ENCODE results near the gene HS3ST4. TPM values are rescaled to one million over a fixed set of nuclear protein-coding genes. Genes with fewer than 3 reads are reported as not detected.

Gene HS3ST4
- total RNA-seq, 1 donor from 2014 or later, result 1.5 TPM

- Histone ChIP-seq H3K4me3 (no peak overlapping the region), H3K27ac (no peak overlapping the region), H3K4me1 (no peaks in the 10 kb centered on the region), H3K36me3 (no peaks in the 10 kb centered on the region), H3K9me3 (no peaks in the 10 kb centered on the region), H3K27me3 (no peaks in the 10 kb centered on the region)
- TF ChIP-seq CTCF (IDR thresholded peaks at IDR 0.05) (no peak), POLR2A (IDR thresholded peaks at IDR 0.05) (no peak), POLR2AphosphoS5 (IDR thresholded peaks at IDR 0.05; ENCODE audit: insufficient read depth in 1 of 2, low read depth in 1 of 2) (no peak)
- no peak for DNase-seq (ENCODE audit: extremely low spot score in 2 of 2)
- intact Hi-C loops (cut with DNase I), result no loop called here
Observed at GRCh38 chr16:25868106-25868505, 176.3 kb downstream of the HS3ST4 start.

GRCh38 chr16:25868706-25869370 lies 177.1 kb downstream of the HS3ST4 start:
- Histone ChIP-seq H3K9me3 (no peaks in the 10 kb centered on the region), H3K27me3 (no peaks in the 10 kb centered on the region), H3K4me1 (no peaks in the 10 kb centered on the region), H3K36me3 (no peaks in the 10 kb centered on the region), H3K27ac (no peak overlapping the region), H3K4me3 (no peak overlapping the region)
- intact Hi-C loops (cut with DNase I), result no loop called here
- DNase-seq (ENCODE audit: extremely low spot score in 2 of 2), result no peak
- TF ChIP-seq CTCF (IDR thresholded peaks at IDR 0.05) (no peak), POLR2A (IDR thresholded peaks at IDR 0.05) (no peak), POLR2AphosphoS5 (IDR thresholded peaks at IDR 0.05; ENCODE audit: insufficient read depth in 1 of 2, low read depth in 1 of 2) (no peak)

- peak in 1 of 2 donors; percentile 27 for DNase-seq (ENCODE audit: extremely low spot score in 2 of 2)
- TF ChIP-seq POLR2A (IDR thresholded peaks at IDR 0.05) (no peak), CTCF (IDR thresholded peaks at IDR 0.05) (no peak), POLR2AphosphoS5 (IDR thresholded peaks at IDR 0.05; ENCODE audit: insufficient read depth in 1 of 2, low read depth in 1 of 2) (no peak)
- Histone ChIP-seq H3K4me1 (no peaks in the 10 kb centered on the region), H3K4me3 (no peak overlapping the region), H3K27me3 (no peaks in the 10 kb centered on the region), H3K27ac (no peak overlapping the region), H3K9me3 (no peaks in the 10 kb centered on the region), H3K36me3 (no peaks in the 10 kb centered on the region)
- intact Hi-C loops (cut with DNase I), result no loop called here
Observed at GRCh38 chr16:25872369-25873070, 180.8 kb downstream of the HS3ST4 start.

- no peak overlapping the region for H3K4me3 ChIP-seq
- no peak for DNase-seq (ENCODE audit: extremely low spot score in 2 of 2)
- intact Hi-C loops (cut with DNase I), result no loop called here
Observed at GRCh38 chr16:25874196-25874595, 182.4 kb downstream of the HS3ST4 start.

More at GRCh38 chr16:25874196-25874595, 182.4 kb downstream of the HS3ST4 start:
- no peak overlapping the region for H3K27ac ChIP-seq
- no peaks in the 10 kb centered on the region for H3K27me3 ChIP-seq
- TF ChIP-seq CTCF (IDR thresholded peaks at IDR 0.05) (no peak), POLR2AphosphoS5 (IDR thresholded peaks at IDR 0.05; ENCODE audit: insufficient read depth in 1 of 2, low read depth in 1 of 2) (no peak)
- no peaks in the 10 kb centered on the region for H3K36me3 ChIP-seq
- H3K4me1 ChIP-seq, result no peaks in the 10 kb centered on the region
- no peaks in the 10 kb centered on the region for H3K9me3 ChIP-seq

Measured in vagina (tissue), 2 donors.